ENCODE measurements around the gene IPO13.

Gene IPO13

GRCh38 chr1:43946236-43947060 lies at the start of gene IPO13:
Gene IPO13, plus strand, starts transcription at chr1:43946950. Its CDS starts 651 bp downstream, at chr1:43947601.
- peak; percentile 90 to 93 for DNase-seq

DNA sequence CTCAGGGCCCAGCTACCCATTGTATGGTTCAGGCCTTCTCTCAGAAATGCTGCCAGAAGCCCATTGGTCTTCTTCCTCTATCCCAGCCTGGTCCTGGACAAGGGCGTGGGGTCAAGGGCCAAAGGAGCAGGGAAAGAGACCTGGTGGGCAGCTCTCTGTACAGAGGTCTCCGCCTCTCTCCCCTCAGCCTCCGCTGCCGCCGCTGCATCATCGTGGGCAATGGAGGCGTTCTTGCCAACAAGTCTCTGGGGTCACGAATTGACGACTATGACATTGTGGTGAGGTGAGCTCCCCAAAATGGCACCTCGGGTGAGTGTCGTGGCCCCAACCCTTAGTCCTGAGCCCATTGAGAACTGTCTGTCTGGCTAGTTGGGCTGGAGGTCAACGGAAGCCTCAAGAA lies 47.8 kb upstream of the IPO13 start:
- DNase-seq = no peak

- DNase-seq = no peak
Observed at GRCh38 chr1:43900386-43900785, 46.4 kb upstream of the IPO13 start.

DNA sequence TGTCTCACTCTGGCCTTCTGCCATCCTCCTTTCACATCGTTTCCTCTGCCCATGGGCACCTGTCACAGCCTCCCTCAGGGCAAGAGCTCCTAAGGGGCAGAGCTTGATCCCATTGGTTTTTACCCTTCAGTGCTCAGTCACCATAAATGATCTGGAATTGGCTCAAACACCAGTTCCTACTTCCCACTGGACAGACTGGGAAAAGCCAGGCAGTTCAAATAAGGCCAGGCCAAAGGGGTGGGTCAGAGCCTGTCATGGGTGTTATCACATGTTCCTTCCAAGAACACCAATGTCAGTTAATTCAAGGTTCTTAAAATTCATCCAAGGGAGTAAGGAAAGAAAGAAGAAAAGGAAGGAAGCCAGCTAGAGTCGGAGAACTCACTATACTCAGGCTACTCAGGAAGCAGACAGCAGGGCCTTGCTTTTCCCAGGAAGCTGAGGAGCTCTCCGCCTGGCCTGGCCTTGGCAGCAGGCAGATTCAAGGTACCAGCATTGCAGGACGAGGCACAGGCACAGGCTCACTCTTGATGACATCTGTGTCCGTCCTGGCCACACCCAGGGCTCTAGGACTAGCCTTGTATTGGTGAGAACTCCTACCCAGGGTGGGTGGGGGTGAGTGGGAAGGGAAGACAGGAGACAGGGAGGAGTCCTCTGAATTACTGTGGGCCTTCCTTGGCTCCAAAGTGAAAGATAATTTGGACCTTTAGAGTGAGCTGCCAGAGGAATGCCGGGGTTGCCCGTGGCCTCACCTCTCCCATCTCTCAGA lies 45.4 kb upstream of the IPO13 start:
- no peak for DNase-seq

- DNase-seq = no peak
Observed at GRCh38 chr1:43902058-43902831, 44.5 kb upstream of the IPO13 start.

- DNase-seq = no peak
Observed at GRCh38 chr1:43904660-43905551, 41.8 kb upstream of the IPO13 start.

- no peak for DNase-seq
Observed at GRCh38 chr1:43908226-43908625, 38.5 kb upstream of the IPO13 start.

DNA sequence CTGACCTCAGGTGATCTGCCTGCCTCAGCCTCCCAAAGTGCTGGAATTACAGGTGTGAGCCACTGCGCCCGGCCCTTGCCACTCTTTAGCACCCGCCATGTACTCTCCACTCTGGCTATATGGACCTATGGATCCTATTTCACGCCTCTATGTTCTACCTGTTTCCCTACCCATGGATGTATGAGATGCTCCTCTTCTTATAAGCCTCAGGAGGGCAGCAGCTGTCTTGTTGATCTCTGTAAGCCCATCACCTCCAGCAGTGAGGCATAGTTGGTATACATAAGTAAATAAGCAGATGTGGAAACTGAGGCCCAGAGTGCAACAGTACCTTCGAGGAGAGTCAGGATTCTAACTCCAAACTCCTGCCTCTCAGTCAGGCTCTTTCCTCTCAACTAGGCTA lies 37.9 kb upstream of the IPO13 start:
- no peak for DNase-seq

GRCh38 chr1:43910343-43910742 lies 36.4 kb upstream of the IPO13 start:
- no peak for DNase-seq

GRCh38 chr1:43912607-43913006 lies 34.1 kb upstream of the IPO13 start:
- no peak for DNase-seq

- no peak for DNase-seq
Observed at GRCh38 chr1:43913051-43913501, 33.7 kb upstream of the IPO13 start.

GRCh38 chr1:43913666-43914360 lies 32.9 kb upstream of the IPO13 start:
- no peak for DNase-seq

DNA sequence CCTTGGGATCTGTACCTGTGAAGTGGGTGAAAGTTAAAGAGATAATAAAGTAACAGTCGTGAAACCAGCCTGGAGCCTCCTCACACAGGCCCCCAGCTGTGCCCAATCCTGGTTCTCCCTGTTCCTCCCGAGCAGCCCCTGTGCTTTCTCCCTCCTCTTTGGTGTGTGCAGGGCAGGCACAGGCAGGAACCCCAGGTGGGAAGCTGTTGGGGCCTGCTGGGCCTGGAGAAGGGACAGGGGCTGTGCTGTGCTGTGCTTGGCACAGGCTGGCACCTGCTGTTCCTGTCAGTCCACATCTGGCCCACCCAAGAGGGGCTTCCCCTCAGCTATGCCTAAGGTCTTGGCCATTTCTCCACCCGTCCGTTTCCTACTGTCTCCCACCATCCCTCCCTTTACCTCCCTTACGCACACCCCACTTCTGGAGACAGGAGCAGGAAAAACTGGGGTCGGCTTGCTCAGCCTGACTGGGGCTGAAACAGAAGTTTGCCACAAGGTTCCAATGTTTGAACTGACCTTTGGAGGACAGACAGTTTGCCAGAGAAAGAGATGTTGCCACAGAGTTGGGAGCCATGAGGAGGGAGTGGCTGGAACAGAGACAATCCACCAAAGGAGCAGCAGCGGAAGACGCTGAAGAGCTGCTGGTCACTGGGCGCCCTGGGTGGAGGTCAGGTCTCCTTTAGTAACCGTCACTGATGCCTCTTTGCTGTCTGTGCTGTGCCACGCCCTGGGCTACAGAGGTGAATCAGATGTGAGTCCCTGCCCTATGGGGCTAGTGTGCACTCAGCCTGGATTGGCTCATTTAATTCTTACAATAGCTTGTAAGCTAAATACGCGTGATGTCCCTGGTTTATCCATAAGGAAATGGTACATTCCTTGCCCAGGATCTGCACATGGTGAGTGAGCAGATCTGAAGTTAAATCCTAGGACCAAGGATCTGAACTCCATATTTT lies 31.9 kb upstream of the IPO13 start:
- no peak for DNase-seq

DNA sequence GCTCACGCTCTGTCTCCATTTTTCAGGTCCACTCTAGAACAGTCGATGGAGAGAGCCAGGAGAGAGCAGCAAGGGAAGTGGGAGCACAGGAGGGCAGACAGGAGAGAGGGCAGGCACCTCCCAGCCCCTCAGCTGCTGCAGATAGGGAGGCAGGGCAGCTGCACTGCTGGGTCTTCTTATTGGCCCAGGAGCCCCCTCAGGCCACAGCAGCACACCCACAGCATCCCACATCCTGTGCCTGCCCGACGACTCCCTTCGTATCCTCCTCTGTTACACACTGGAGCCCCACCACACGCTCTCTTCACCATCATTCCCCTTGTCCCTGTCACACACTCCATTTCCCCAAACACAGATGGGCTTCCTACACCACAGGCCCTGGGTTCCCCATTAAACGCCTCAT lies 26.8 kb upstream of the IPO13 start:
- DNase-seq = no peak

DNA sequence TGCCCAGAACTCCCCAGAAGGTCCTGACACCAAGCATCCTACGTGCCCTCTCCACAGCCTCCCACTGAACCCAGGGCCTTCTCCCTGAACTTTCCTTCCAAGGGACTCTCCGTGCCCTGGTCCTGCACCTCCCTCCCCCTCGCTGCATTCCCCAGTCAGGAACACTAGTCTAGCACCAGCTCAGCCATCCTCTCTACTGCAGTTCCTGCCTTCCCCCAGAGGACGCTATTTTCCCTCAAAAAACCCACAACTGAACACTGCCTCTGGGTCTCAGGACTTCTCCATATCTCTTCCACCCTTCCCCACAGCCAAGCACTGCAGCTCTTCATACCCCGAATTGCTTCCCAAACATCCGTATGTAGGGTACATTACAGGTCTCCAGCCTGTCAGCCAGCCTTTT lies 25.7 kb upstream of the IPO13 start:
- no peak for DNase-seq

GRCh38 chr1:43924516-43924915 lies 22.2 kb upstream of the IPO13 start:
- no peak for DNase-seq

DNA sequence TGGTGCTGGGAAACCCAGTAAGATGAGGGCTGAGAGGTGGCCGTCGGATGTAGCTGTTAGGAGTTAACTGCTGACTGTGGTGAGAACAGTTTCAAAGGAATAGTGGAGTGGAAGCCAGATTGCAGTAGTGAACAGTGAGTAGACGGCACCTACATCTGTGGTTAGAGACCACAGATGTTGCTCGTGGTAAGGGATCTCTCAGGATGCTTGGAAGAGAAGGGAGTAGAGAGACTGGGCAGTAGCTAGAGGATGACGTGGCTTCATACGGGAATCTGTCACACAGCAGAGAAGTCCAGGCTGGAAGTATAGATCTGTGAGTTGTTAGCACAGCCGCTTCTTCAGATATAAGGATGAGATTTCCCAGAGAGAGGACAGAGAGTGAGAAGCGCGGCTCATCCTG lies 20.9 kb upstream of the IPO13 start:
- DNase-seq = no peak

GRCh38 chr1:43930168-43930948 lies 16.4 kb upstream of the IPO13 start:
- no peak for DNase-seq

- no peak for DNase-seq
Observed at GRCh38 chr1:43930949-43931275, 15.8 kb upstream of the IPO13 start.
